Dermis blood vessel endothelial cell (primary cell): ENCODE results near the gene HSD3B2. TPM values are rescaled to one million over a fixed set of nuclear protein-coding genes. Genes with fewer than 3 reads are reported as not detected.
"Not testable (repeated sequence)": the region's sequence is repeated elsewhere in the genome, so short reads cannot be mapped to it uniquely, and the experiment has no call there.

Source experiments
- DNase-seq: peaks from one replicate; pipeline ENCODE4 v3.0.0; 2010
- total RNA-seq: library from RNA; depleted of rRNA; stranded (reverse); fragments of >200 nt; gene quantifications from 2 replicates; pipeline ENCODE4 v1.2.3, GENCODE V29; 2014

Gene HSD3B2
- total RNA-seq, result not detected in 2 replicates

GRCh38 chr1:119414950-119415349 is at the start of gene HSD3B2:
Gene HSD3B2, plus strand, starts transcription at chr1:119415150. Its CDS starts 270 bp downstream, at chr1:119415420.
- no peak for DNase-seq

DNA sequence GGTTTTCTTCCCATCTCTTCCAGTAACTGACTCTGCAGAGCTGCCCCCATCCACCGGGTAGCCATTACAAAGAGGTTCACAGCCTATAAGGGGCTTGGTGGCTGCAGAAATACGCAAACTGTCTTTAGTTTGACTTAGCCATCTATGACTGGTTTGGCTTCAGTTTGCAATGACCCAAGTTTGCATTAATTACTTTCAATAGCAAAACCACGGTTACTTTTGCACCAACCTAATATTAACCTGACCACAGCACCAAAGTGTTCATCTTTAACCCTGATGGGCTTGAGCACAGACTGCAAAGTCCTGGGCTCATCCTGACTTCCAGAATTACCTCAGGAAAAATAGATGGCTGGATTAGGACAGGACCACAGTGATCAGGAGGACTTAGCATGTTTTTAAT is 48.5 kb upstream of the HSD3B2 start:
- DNase-seq, result no peak

- DNase-seq, result peak; percentile 55
Observed at GRCh38 chr1:119367432-119368124, 47.4 kb upstream of the HSD3B2 start.

GRCh38 chr1:119368554-119368953 is 46.4 kb upstream of the HSD3B2 start, which contains the start of gene HAO2:
Gene HAO2, plus strand, starts transcription at chr1:119368785. Its CDS starts 12,301 bp downstream, at chr1:119381086.
- DNase-seq, result no peak

DNA sequence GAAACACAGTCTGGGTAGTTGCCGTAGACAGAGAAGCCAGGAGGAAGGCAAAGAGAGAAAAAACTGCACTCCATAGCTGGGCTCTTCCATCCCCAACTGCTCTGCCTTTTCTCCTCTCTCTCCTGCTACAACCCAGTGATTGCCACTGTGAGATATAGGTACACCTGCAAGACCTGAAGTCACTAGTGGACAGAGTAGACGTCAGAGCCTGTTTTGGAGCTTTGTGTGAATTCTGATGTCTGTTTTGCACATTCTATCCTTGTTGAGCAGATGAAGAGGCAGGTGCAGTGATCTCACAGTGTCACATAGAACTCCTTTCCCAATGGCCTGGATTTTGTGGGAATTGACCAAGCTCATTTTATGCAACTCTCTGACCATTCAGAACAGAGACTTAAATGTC is 44.2 kb upstream of the HSD3B2 start:
- DNase-seq, result no peak

- DNase-seq, result no peak
Observed at GRCh38 chr1:119371815-119372214, 43.1 kb upstream of the HSD3B2 start.

DNA sequence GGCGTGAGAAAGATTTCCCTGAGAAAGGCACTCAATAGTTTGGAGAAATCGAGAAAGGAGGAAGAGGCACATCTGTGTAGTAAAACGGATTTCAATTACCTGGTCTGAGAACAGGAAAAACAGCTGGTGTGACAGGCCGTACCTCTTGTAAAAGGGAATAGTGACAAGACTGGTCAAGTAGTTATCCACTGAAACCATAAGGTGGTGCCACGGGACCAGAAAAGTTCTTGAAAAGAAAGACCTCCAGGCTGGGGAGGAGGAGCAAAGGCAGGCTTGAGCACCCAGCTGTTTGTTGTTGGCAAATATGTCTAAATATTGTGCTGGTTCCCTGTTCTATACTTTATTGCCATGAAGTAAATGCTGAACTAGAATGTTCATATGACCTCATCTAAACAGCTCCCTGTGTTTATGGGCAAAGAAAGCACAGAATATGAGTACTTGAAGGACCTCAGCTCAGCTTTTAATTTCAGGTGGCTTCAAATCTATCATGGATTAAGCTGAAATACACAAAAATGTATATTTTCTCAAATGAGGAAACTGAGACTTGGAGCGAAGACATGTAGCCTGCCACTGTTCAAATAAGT is 42.4 kb upstream of the HSD3B2 start:
- DNase-seq, result peak; percentile 17

DNA sequence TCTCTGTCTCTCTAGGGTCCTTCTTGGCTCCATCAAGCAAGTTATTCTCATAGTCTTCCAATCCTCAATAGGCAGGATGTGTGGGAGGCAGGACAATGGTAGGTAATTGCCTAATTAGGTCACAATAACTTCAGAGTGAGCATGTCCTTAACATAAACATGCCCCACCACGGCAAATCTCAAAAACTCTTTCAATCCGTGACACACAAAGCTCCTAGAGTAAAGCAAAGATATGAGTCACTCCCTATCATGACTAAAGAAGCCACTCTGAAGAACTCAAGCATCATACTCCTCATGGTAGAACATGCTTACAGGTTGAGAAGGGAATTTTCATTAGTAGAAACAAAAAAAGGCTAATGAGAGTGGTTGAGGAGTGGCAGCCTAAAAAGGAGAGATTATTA is 41.5 kb upstream of the HSD3B2 start:
- DNase-seq, result no peak

- no peak for DNase-seq
Observed at GRCh38 chr1:119374208-119374874, 40.6 kb upstream of the HSD3B2 start.

- DNase-seq, result no peak
Observed at GRCh38 chr1:119375366-119375765, 39.6 kb upstream of the HSD3B2 start.

- no peak for DNase-seq
Observed at GRCh38 chr1:119376594-119376993, 38.4 kb upstream of the HSD3B2 start.

- DNase-seq, result not testable (repeated sequence)
Observed at GRCh38 chr1:119377594-119377993, 37.4 kb upstream of the HSD3B2 start.

GRCh38 chr1:119379117-119379516 is 35.8 kb upstream of the HSD3B2 start:
- no peak for DNase-seq

DNA sequence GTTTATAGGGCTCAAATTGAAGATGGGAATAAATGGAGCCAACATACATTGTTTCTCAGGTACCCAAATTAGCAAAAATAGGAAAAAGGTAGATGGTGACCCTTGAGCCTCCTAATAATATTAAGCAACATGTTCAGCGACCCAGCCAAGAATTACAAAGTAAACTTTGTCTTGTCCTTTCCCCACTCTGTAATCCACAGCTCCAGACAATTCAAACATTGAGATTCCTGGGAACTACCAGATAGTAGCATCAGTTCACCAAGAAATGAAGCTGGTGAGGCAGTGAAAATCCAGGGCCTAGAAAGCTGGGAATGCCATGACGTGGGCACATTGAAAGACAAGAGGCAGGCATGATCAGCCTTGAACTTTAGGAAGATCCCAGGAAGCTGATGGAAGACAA is 34.6 kb upstream of the HSD3B2 start:
- no peak for DNase-seq

DNA sequence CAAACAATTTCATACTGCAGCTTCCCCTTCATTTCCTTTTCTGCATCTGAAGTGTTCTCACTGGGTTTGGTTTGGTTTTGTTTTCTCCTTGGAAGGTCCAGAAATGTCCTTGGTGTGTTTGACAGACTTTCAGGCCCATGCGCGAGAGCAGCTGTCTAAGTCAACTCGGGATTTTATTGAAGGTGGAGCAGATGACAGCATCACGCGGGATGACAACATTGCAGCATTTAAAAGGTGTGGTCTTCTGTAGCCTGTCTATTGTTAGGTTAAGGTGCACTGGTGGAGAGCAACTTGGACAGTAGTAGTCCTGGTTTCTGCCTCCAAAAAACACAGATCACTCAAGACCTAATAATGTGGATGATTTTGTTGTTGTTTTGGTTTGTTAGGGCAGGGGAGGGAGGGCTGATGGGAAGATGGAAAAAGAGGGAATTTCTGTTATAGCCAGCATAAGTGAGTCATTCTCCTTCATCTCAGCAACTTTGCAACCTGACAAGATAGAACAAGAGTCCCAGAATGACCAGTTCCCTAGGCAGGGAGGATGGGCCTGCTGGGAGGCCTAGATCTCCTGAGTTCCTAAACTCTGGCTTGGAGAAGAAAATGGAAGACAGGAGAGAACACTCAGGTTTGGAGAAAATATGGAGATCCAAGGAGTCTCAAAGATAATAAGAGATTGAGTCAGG is 33.8 kb upstream of the HSD3B2 start:
- DNase-seq, result no peak

- no peak for DNase-seq
Observed at GRCh38 chr1:119384591-119384990, 30.4 kb upstream of the HSD3B2 start.

GRCh38 chr1:119385650-119386049 is 29.3 kb upstream of the HSD3B2 start:
- no peak for DNase-seq

DNA sequence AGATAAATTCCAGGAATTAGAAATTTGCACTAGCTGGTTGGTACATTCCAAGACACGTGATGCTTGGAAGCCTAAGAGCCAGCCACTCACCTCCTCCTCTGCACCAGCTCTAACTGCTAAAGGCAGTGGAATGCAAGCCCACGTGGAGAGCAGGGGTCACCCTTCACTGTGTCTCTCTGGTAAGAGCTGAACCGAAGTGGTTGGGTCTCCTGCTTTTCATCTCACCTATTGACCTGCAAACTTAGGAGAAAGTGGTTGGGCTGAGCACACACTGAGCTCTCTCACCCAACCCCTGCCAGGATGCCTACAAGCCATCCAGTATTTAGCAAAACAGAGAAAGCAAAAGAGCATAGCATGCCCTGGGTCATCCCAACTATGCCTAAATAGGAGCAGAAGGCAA is 27.1 kb upstream of the HSD3B2 start:
- no peak for DNase-seq

- no peak for DNase-seq
Observed at GRCh38 chr1:119388450-119388849, 26.5 kb upstream of the HSD3B2 start.

DNA sequence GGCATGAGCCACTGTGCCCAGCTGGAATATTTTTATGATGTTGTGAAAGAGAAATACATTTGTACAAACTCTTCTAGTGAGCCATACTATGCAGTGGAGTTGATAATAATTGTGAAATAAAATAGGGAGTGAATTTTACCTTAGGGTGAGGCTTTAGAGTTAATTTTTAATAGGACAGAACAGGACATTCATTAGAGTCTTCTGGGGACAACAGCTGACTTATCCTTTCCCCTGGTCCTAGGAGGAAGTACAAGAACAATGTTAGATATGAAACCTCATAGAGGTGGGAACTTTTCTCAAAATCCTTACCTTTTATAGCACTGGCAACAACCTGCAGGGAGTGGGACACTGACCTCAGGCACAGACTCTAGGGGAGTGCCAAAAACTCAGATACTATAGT is 24.4 kb upstream of the HSD3B2 start:
- no peak for DNase-seq

- DNase-seq, result no peak
Observed at GRCh38 chr1:119391749-119392148, 23.2 kb upstream of the HSD3B2 start.

DNA sequence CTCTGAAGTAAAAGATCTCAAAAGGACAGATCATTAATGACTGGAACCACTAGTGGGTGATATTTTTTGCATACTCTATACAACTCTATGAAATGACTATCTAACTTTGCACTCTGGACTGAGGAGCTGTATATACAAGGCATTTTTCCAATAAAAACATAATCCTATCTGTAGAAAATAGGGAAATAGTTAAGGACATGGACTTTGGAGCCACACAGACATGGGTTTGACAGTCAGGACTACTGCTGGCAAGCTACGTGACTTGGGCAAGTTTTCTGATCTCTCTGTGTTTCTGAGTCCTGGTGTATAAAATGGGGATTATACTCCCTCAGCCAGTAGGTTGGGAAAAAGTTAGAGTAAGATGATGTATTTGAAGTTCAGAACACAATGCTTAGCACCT is 20.9 kb upstream of the HSD3B2 start:
- no peak for DNase-seq

DNA sequence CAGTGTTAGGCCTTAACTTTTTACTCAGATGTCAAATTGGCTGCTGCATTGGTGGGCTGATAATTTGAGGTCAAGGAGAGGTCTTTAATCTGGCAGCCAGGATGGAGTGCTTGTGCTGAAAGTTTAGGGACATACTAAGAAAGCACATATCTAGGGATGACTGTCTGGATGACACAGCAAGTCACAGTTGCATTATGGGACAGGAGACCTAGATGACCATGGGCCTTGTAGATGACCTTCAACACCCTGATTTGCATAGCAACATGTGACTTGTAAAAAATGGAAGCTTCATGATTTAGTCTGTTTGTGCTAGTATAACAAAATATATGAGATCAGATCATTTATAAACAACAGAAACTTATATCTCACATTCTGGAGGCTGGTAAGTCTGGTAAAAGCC is 18.0 kb upstream of the HSD3B2 start:
- no peak for DNase-seq
